HFF-Myc (cell line): ENCODE data around the gene CNTN4.

Experiments
- DNase-seq: peaks from one replicate; pipeline ENCODE4 v3.0.0-alpha.2; 2011; ENCODE audit warnings: low read depth; ENCODE audit errors: extremely low read depth
- H3K4me3 ChIP-seq: replicated peaks from 2 replicates; pipeline ENCODE4 v1.5.1; 2011; ENCODE audit warnings: low read depth, mild to moderate bottlenecking, control low read depth, low read length
- CTCF ChIP-seq: IDR thresholded peaks from 2 replicates; pipeline ENCODE4 v1.5.1; 2012; ENCODE audit warnings: mild to moderate bottlenecking, low read depth, low read length, control low read depth; ENCODE audit errors: missing control alignments

The CNTN4 gene

GRCh38 chr3:2862366-2862765, 763.7 kb downstream of the CNTN4 start:
- no peak for DNase-seq
- TF ChIP-seq CTCF: no peak
- no peak overlapping the region for H3K4me3 ChIP-seq

- no peak overlapping the region for H3K4me3 ChIP-seq
- TF ChIP-seq CTCF: no peak
- DNase-seq: no peak
These were observed 764.5 kb downstream of the CNTN4 start for GRCh38 chr3:2863127-2863526.

GRCh38 chr3:2869905-2870304, 771.2 kb downstream of the CNTN4 start:
- no peak overlapping the region for H3K4me3 ChIP-seq
- no peak for TF ChIP-seq CTCF
- no peak for DNase-seq

GRCh38 chr3:2870724-2871333, 772.2 kb downstream of the CNTN4 start:
- DNase-seq: no peak
- H3K4me3 ChIP-seq: no peak overlapping the region
- no peak for TF ChIP-seq CTCF

GRCh38 chr3:2872884-2873283, 774.2 kb downstream of the CNTN4 start:
- no peak for DNase-seq
- no peak for TF ChIP-seq CTCF
- H3K4me3 ChIP-seq: no peak overlapping the region

GRCh38 chr3:2873986-2874385, 775.3 kb downstream of the CNTN4 start:
- no peak for TF ChIP-seq CTCF
- DNase-seq: no peak
- no peak overlapping the region for H3K4me3 ChIP-seq

GRCh38 chr3:2875699-2876098, 777.0 kb downstream of the CNTN4 start:
- no peak overlapping the region for H3K4me3 ChIP-seq
- no peak for DNase-seq
- no peak for TF ChIP-seq CTCF
